Lung (tissue), 12 donors: ENCODE measurements around the gene AURKA. TPM values are rescaled to one million over a fixed set of nuclear protein-coding genes. Genes with fewer than 3 reads are reported as not detected.

Experiments
- ATAC-seq: fragments of 200-7000 bp; cut with Tn5 transposase; one replicate; pipeline ENCODE4 v1.9.1; 2020; ENCODE audit warnings: moderate number of reproducible peaks; ENCODE audit not compliant: insufficient read depth, low FRiP score
- DNase-seq, 3 donors: peaks; one replicate each; pipeline ENCODE4 v3.0.0-alpha.2; 2013 to 2017
- H3K27ac ChIP-seq, 2 donors: one replicate each; pipeline ENCODE4 v1.5.1; 2013; ENCODE audit warnings: mild to moderate bottlenecking in 2 of 2, moderate library complexity in 2 of 2, control low read depth in 1 of 2, inconsistent platforms in 1 of 2, low read depth in 1 of 2, low read length in 1 of 2
- H3K27me3 ChIP-seq, 3 donors: one replicate each; pipeline ENCODE4 v1.5.1; 2013; ENCODE audit warnings: low read length in 2 of 3; ENCODE audit not compliant: control insufficient read depth in 3 of 3, insufficient read depth in 3 of 3
- H3K36me3 ChIP-seq, 4 donors: one replicate each; pipeline ENCODE4 v1.5.1; 2013; ENCODE audit warnings: low read length in 4 of 4, mild to moderate bottlenecking in 1 of 4, moderate library complexity in 1 of 4; ENCODE audit not compliant: control insufficient read depth in 4 of 4, insufficient read depth in 4 of 4
- H3K4me1 ChIP-seq, 5 donors: one replicate each; pipeline ENCODE4 v1.5.1; 2013; ENCODE audit warnings: low read length in 5 of 5, mild to moderate bottlenecking in 2 of 5, moderate library complexity in 1 of 5; ENCODE audit not compliant: control insufficient read depth in 5 of 5, insufficient read depth in 5 of 5
- H3K4me3 ChIP-seq: one replicate; pipeline ENCODE4 v1.5.1; 2013; ENCODE audit warnings: mild to moderate bottlenecking, control low read depth, moderate library complexity
- H3K9ac ChIP-seq, 2 donors: one replicate each; pipeline ENCODE4 v1.5.1; 2013; ENCODE audit warnings: low read length in 2 of 2, control low read depth in 1 of 2; ENCODE audit not compliant: insufficient read depth in 1 of 2
- H3K9me3 ChIP-seq, 4 donors: one replicate each; pipeline ENCODE4 v1.5.1; 2013; ENCODE audit warnings: low read length in 3 of 4, mild to moderate bottlenecking in 1 of 4, moderate library complexity in 1 of 4; ENCODE audit not compliant: control insufficient read depth in 4 of 4, insufficient read depth in 3 of 4
- CTCF ChIP-seq: IDR thresholded peaks from 2 replicates; pipeline ENCODE4 v1.5.1; 2012; ENCODE audit warnings: mild to moderate bottlenecking; ENCODE audit errors: control extremely low read depth, extremely low read depth
- WGBS, 2 donors: extraction: QIAGEN DNeasy Blood & Tissue Kit; methylation state at CpG; one replicate each; pipeline ENCODE4 v1.1.7; 2013; 5-methylcytosine and 5-hydroxymethylcytosine counted together
- polyA plus RNA-seq, 2 donors: library from polyadenylated mRNA; stranded (reverse); fragments of 200-250 nt; gene quantifications; one replicate each; pipeline ENCODE4 v1.2.1, GENCODE V29; 2013
- total RNA-seq, 2 donors: library from RNA; depleted of rRNA in 1 of 2; stranded (reverse); fragments of >200 nt in 1 of 2; gene quantifications; one replicate each; pipeline ENCODE4 v1.2.1, GENCODE V29; 2014 to 2021
- donor health status: control.
- donor health status: control.
- donor health status: Bipolar disorder and iron deficiency.
- donor health status: healthy.
- donor health status: DM: yes; HTN: yes; CAD: no.

Gene AURKA
- total and polyA plus RNA-seq, 4 donors: 1.5 to 6.2 (median 3.2) TPM

- ATAC-seq (no peak), DNase-seq (no peak)
- 85 to 95% methylated on average over 4 of the region's 4 CpGs for WGBS, 2 donors
- no peak for TF ChIP-seq CTCF
- peaks cover 26 to 39% (median 35%) of the 10 kb centered on the region in 4 donors for H3K36me3 ChIP-seq
- H3K4me3 ChIP-seq: no peak overlapping the region
- no peaks in the 10 kb centered on the region for H3K9me3 ChIP-seq
- H3K4me1 ChIP-seq: peaks cover 5 to 25% (median 11%) of the 10 kb centered on the region in 5 donors
- H3K27ac ChIP-seq: no peak overlapping the region
- H3K27me3 ChIP-seq: no peaks in the 10 kb centered on the region
- no peak overlapping the region for H3K9ac ChIP-seq
These were observed 3.2 kb upstream of the AURKA start for GRCh38 chr20:56395166-56395565.

GRCh38 chr20:56393653-56394052 lies 1.6 kb upstream of the AURKA start:
- H3K27me3 ChIP-seq: no peaks in the 10 kb centered on the region
- no peak overlapping the region for H3K27ac ChIP-seq
- H3K4me3 ChIP-seq: no peak overlapping the region
- ATAC-seq: no peak
- 73 to 78% methylated on average over 8 of the region's 8 CpGs for WGBS, 2 donors
- DNase-seq: no peak
- peaks cover 5 to 20% (median 11%) of the 10 kb centered on the region in 5 donors for H3K4me1 ChIP-seq
- TF ChIP-seq CTCF: no peak
- peak overlapping the region; percentile 30 to 92 for H3K9ac ChIP-seq
- H3K9me3 ChIP-seq: no peaks in the 10 kb centered on the region
- H3K36me3 ChIP-seq: peaks cover 23 to 26% (median 26%) of the 10 kb centered on the region in 4 donors

- Histone ChIP-seq H3K27ac (peak overlapping the region; percentile 77 to 93), H3K36me3 (peaks cover 19 to 23% (median 20%) of the 10 kb centered on the region in 4 donors), H3K27me3 (no peaks in the 10 kb centered on the region), H3K4me1 (peaks cover 5 to 20% (median 11%) of the 10 kb centered on the region in 5 donors), H3K9ac (peak overlapping the region; percentile 85 to 92), H3K4me3 (peak overlapping the region; percentile 82), H3K9me3 (no peaks in the 10 kb centered on the region)
- WGBS, 2 donors: 0 to 1% methylated on average over 18 of the region's 18 CpGs
- DNase-seq: peak in 2 of 3 donors; percentile 19 to 38
- no peak for TF ChIP-seq CTCF
- no peak for ATAC-seq
These were observed 967 bp upstream of the AURKA start for GRCh38 chr20:56392881-56393482.
